Measurements from ENCODE around the gene ACP5. TPM values are rescaled to one million over a fixed set of nuclear protein-coding genes. Genes with fewer than 3 reads are reported as not detected.
"Not testable (repeated sequence)": the region's sequence is repeated elsewhere in the genome, so short reads cannot be mapped to it uniquely, and the experiment has no call there.

The ACP5 gene
- total RNA-seq: 10 to 100 TPM; 26.8 to 30.3 TPM
- 10 to 100 TPM; 16.9 to 23.8 TPM for polyA plus RNA-seq

GRCh38 chr19:11577451-11578257, at the start of gene ACP5:
Gene ACP5 (minus strand): TSS chr19:11577645. CDS start chr19:11577317, 328 bp downstream.
- ChIA-PET POLR2A (ENCODE audit: partially characterized antibody) (interaction anchor here (0.8 to 3.6 kb wide), 4 partner anchors 18 to 1589 kb away, joined by 3 to 23 read pairs (median 6); partner anchors contain the start of genes ECSIT, ELOF1 and SWSAP1), CTCF (ENCODE audit: partially characterized antibody) (interaction anchor here (0.6 to 3.7 kb wide), 6 partner anchors 11 to 284 kb away, joined by 3 to 18 read pairs (median 8); partner anchors contain the start of gene ELOF1)
- H3K27me3 Mint-ChIP-seq: no peaks in the 10 kb centered on the region
- H3K4me1 ChIP-seq (ENCODE audit: insufficient read depth, low read length): peaks cover 37% of the 10 kb centered on the region
- no peaks in the 10 kb centered on the region for H3K9me3 ChIP-seq (ENCODE audit: control insufficient read depth in 1 of 2, low read length in 2 of 2)
- no peaks in the 10 kb centered on the region for H3K9me3 Mint-ChIP-seq
- H3K27ac Mint-ChIP-seq: peak within 1 kb of the TSS in 6 of 7 donors; percentile 47 to 91 (median 88)
- peak within 1 kb of the TSS; percentile 42 to 53 for H3K4me3 ChIP-seq (ENCODE audit: low read length in 2 of 2)
- H3K4me1 Mint-ChIP-seq: peaks cover 16 to 30% (median 22%) of the 10 kb centered on the region in 4 donors
- peak in 1 of 5 donors; percentile 17 for DNase-seq
- H3K27ac ChIP-seq (ENCODE audit: low read depth, low read length): peak within 1 kb of the TSS; percentile 60
- H3K36me3 Mint-ChIP-seq: peaks cover 0 to 3% of the 10 kb centered on the region in 2 donors
- peaks cover 4% of the 10 kb centered on the region for H3K36me3 ChIP-seq (ENCODE audit: insufficient read depth, low read length)
- peak within 1 kb of the TSS; percentile 70 to 89 (median 82) for H3K4me3 Mint-ChIP-seq
- intact Hi-C loops (cut with micrococcal nuclease): no loop called here
- H3K27me3 ChIP-seq (ENCODE audit: insufficient read depth, low read length): no peaks in the 10 kb centered on the region

GRCh38 chr19:11626252-11626651, 48.8 kb upstream of the ACP5 start:
- H3K27ac ChIP-seq (ENCODE audit: low read depth, low read length): no peak overlapping the region
- H3K27me3 ChIP-seq (ENCODE audit: insufficient read depth, low read length): no peaks in the 10 kb centered on the region
- no peaks in the 10 kb centered on the region for H3K9me3 ChIP-seq (ENCODE audit: control insufficient read depth in 1 of 2, low read length in 2 of 2)
- Mint-ChIP-seq H3K27me3 (peaks cover 17 to 23% of the 10 kb centered on the region in 2 donors), H3K36me3 (peaks cover 5 to 7% of the 10 kb centered on the region in 2 donors), H3K4me1 (peaks cover 5 to 10% (median 8%) of the 10 kb centered on the region in 4 donors), H3K9me3 (peaks cover 0 to 28% (median 7%) of the 10 kb centered on the region in 8 donors), H3K27ac (no peak overlapping the region), H3K4me3 (no peak overlapping the region)
- ChIA-PET CTCF (ENCODE audit: partially characterized antibody) (no interaction called here), POLR2A (ENCODE audit: partially characterized antibody) (no interaction called here)
- DNase-seq: no peak
- H3K4me3 ChIP-seq (ENCODE audit: low read length in 2 of 2): no peak overlapping the region
- H3K36me3 ChIP-seq (ENCODE audit: insufficient read depth, low read length): no peaks in the 10 kb centered on the region
- intact Hi-C loops (cut with micrococcal nuclease): no loop called here
- H3K4me1 ChIP-seq (ENCODE audit: insufficient read depth, low read length): no peaks in the 10 kb centered on the region

- H3K9me3 Mint-ChIP-seq: peaks cover 0 to 39% (median 17%) of the 10 kb centered on the region in 8 donors
- peak overlapping the region in 1 of 8 donors; percentile 78 for H3K4me3 Mint-ChIP-seq
- peak overlapping the region in 1 of 7 donors; percentile 5 for H3K27ac Mint-ChIP-seq
- Histone ChIP-seq H3K4me1 (ENCODE audit: insufficient read depth, low read length) (no peaks in the 10 kb centered on the region), H3K27ac (ENCODE audit: low read depth, low read length) (no peak overlapping the region), H3K36me3 (ENCODE audit: insufficient read depth, low read length) (no peaks in the 10 kb centered on the region), H3K4me3 (ENCODE audit: low read length in 2 of 2) (peak overlapping the region in 1 of 2 donors; percentile 17), H3K27me3 (ENCODE audit: insufficient read depth, low read length) (no peaks in the 10 kb centered on the region), H3K9me3 (ENCODE audit: control insufficient read depth in 1 of 2, low read length in 2 of 2) (no peaks in the 10 kb centered on the region)
- peaks cover 22 to 27% of the 10 kb centered on the region in 2 donors for H3K36me3 Mint-ChIP-seq
- POLR2A ChIA-PET (ENCODE audit: partially characterized antibody): no interaction called here
- CTCF ChIA-PET (ENCODE audit: partially characterized antibody): no interaction called here
- H3K27me3 Mint-ChIP-seq: peaks cover 14 to 18% of the 10 kb centered on the region in 2 donors
- H3K4me1 Mint-ChIP-seq: peaks cover 5 to 10% (median 8%) of the 10 kb centered on the region in 4 donors
- intact Hi-C loops (cut with micrococcal nuclease): no loop called here
- DNase-seq: no peak
Measured at GRCh38 chr19:11624069-11624463, 46.6 kb upstream of the ACP5 start.

GRCh38 chr19:11622401-11622800, 45.0 kb upstream of the ACP5 start:
- H3K27me3 Mint-ChIP-seq: peaks cover 14 to 18% of the 10 kb centered on the region in 2 donors
- H3K27ac ChIP-seq (ENCODE audit: low read depth, low read length); H3K27me3 ChIP-seq (ENCODE audit: insufficient read depth, low read length); H3K36me3 ChIP-seq (ENCODE audit: insufficient read depth, low read length); H3K4me1 ChIP-seq (ENCODE audit: insufficient read depth, low read length); POLR2A ChIA-PET (ENCODE audit: partially characterized antibody); H3K4me3 ChIP-seq (ENCODE audit: low read length in 2 of 2); H3K4me3 Mint-ChIP-seq; CTCF ChIA-PET (ENCODE audit: partially characterized antibody); DNase-seq; H3K4me1 Mint-ChIP-seq; H3K27ac Mint-ChIP-seq; intact Hi-C loops (cut with micrococcal nuclease): not testable (repeated sequence)
- peaks cover 38 to 42% of the 10 kb centered on the region in 2 donors for H3K36me3 Mint-ChIP-seq
- H3K9me3 Mint-ChIP-seq: peaks cover 0 to 52% (median 31%) of the 10 kb centered on the region in 8 donors
- peaks cover under 1 to 16% of the 10 kb centered on the region in 2 donors for H3K9me3 ChIP-seq (ENCODE audit: control insufficient read depth in 1 of 2, low read length in 2 of 2)

GRCh38 chr19:11620553-11620952, 43.1 kb upstream of the ACP5 start:
- Histone ChIP-seq H3K36me3 (ENCODE audit: insufficient read depth, low read length) (peaks cover 17% of the 10 kb centered on the region), H3K27ac (ENCODE audit: low read depth, low read length) (no peak overlapping the region), H3K4me1 (ENCODE audit: insufficient read depth, low read length) (no peaks in the 10 kb centered on the region), H3K4me3 (ENCODE audit: low read length in 2 of 2) (no peak overlapping the region), H3K27me3 (ENCODE audit: insufficient read depth, low read length) (no peaks in the 10 kb centered on the region), H3K9me3 (ENCODE audit: control insufficient read depth in 1 of 2, low read length in 2 of 2) (peaks cover 5 to 25% of the 10 kb centered on the region in 2 donors)
- Mint-ChIP-seq H3K27ac (no peak overlapping the region), H3K4me1 (peaks cover 5 to 10% (median 8%) of the 10 kb centered on the region in 4 donors), H3K9me3 (peaks cover 0 to 63% (median 42%) of the 10 kb centered on the region in 8 donors), H3K4me3 (no peak overlapping the region), H3K36me3 (peaks cover 51 to 58% of the 10 kb centered on the region in 2 donors), H3K27me3 (peaks cover 7 to 13% of the 10 kb centered on the region in 2 donors)
- CTCF ChIA-PET (ENCODE audit: partially characterized antibody): no interaction called here
- intact Hi-C loops (cut with micrococcal nuclease): no loop called here
- POLR2A ChIA-PET (ENCODE audit: partially characterized antibody): no interaction called here
- no peak for DNase-seq

GRCh38 chr19:11617180-11618062, 40.0 kb upstream of the ACP5 start:
- intact Hi-C loops (cut with micrococcal nuclease): no loop called here
- H3K27me3 Mint-ChIP-seq: no peaks in the 10 kb centered on the region
- no peak overlapping the region for H3K27ac Mint-ChIP-seq
- ChIA-PET CTCF (ENCODE audit: partially characterized antibody) (no interaction called here), POLR2A (ENCODE audit: partially characterized antibody) (no interaction called here)
- no peaks in the 10 kb centered on the region for H3K27me3 ChIP-seq (ENCODE audit: insufficient read depth, low read length)
- no peak overlapping the region for H3K4me3 Mint-ChIP-seq
- peaks cover 0 to 7% (median 2%) of the 10 kb centered on the region in 4 donors for H3K4me1 Mint-ChIP-seq
- no peaks in the 10 kb centered on the region for H3K4me1 ChIP-seq (ENCODE audit: insufficient read depth, low read length)
- H3K4me3 ChIP-seq (ENCODE audit: low read length in 2 of 2): no peak overlapping the region
- H3K9me3 Mint-ChIP-seq: peaks cover 0 to 73% (median 47%) of the 10 kb centered on the region in 8 donors
- peaks cover 65 to 73% of the 10 kb centered on the region in 2 donors for H3K36me3 Mint-ChIP-seq
- H3K27ac ChIP-seq (ENCODE audit: low read depth, low read length): no peak overlapping the region
- peaks cover 5 to 25% of the 10 kb centered on the region in 2 donors for H3K9me3 ChIP-seq (ENCODE audit: control insufficient read depth in 1 of 2, low read length in 2 of 2)
- no peak for DNase-seq
- peaks cover 22% of the 10 kb centered on the region for H3K36me3 ChIP-seq (ENCODE audit: insufficient read depth, low read length)

All from CD4-positive, alpha-beta memory T cell (primary cell).